Esophagus muscularis mucosa (tissue), 3 donors: ENCODE data around the gene ARHGAP6.

Source experiments
- POLR2A ChIP-seq: fragments of 450-650 bp; IDR thresholded peaks from one replicate; pipeline ENCODE4 v1.6.1; 2017; ENCODE audit warnings: antibody characterized with exemption, moderate library complexity, mild to moderate bottlenecking, low read depth
- TF ChIP-seq, protein P1 (sequence below), 3 experiments: fragments of 200-600 bp in 2 of 3; fragments of 450-650 bp in 1 of 3; sonication (generic) in 2 of 3; IDR thresholded peaks; one replicate each; pipeline ENCODE4 v1.5.1; 2017 to 2019; ENCODE audit warnings: antibody characterized with exemption in 3 of 3, mild to moderate bottlenecking in 2 of 3, moderate library complexity in 1 of 3

DNA sequence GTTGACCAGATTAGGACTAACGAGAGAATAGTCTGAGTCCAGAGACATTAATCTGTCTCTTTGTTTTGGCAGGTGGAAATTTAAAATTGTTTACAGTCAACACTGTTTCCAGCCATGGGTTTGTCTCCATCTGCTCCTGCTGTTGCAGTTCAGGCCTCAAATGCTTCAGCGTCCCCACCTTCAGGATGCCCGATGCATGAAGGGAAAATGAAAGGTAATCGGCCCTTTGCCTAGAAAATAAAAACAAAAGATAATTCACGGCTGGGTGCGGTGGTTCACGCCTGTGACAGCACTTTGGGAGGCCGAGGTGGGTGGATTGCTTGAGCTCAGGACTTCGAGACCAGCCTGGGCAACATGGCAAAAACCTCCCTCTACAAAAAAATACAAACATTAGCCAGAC, 553.8 kb downstream of the ARHGAP6 start:
- TF ChIP-seq, protein P1, sequence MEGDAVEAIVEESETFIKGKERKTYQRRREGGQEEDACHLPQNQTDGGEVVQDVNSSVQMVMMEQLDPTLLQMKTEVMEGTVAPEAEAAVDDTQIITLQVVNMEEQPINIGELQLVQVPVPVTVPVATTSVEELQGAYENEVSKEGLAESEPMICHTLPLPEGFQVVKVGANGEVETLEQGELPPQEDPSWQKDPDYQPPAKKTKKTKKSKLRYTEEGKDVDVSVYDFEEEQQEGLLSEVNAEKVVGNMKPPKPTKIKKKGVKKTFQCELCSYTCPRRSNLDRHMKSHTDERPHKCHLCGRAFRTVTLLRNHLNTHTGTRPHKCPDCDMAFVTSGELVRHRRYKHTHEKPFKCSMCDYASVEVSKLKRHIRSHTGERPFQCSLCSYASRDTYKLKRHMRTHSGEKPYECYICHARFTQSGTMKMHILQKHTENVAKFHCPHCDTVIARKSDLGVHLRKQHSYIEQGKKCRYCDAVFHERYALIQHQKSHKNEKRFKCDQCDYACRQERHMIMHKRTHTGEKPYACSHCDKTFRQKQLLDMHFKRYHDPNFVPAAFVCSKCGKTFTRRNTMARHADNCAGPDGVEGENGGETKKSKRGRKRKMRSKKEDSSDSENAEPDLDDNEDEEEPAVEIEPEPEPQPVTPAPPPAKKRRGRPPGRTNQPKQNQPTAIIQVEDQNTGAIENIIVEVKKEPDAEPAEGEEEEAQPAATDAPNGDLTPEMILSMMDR (IDR thresholded peaks at IDR 0.05) = no peak
- TF ChIP-seq POLR2A = no peak
